Omental fat pad (tissue), 4 donors: Measurements from ENCODE around the gene OGFR. TPM values are rescaled to one million over a fixed set of nuclear protein-coding genes. Genes with fewer than 3 reads are reported as not detected.

Source experiments
- ATAC-seq: fragments of 150-250 bp; one replicate; pipeline ENCODE4 v1.9.1; 2016; ENCODE audit warnings: mild to moderate bottlenecking, moderate library complexity; ENCODE audit not compliant: low FRiP score
- DNase-seq: peaks from one replicate; pipeline ENCODE4 v3.0.0-alpha.2; 2019; ENCODE audit warnings: low spot score
- CTCF ChIP-seq, 3 donors: fragments of 450-650 bp; IDR thresholded peaks; one replicate each; pipeline ENCODE4 v1.5.1; 2016 to 2017; ENCODE audit warnings: antibody characterized with exemption in 3 of 3, mild to moderate bottlenecking in 3 of 3, moderate library complexity in 2 of 3
- total RNA-seq, 4 donors: library from RNA; depleted of rRNA; stranded (reverse); fragments of >200 nt; gene quantifications; one replicate each; pipeline ENCODE4 v1.1.0, GENCODE V29; 2016

Gene OGFR
- total RNA-seq, 4 donors from 2014 or later: 34.0 to 84.2 (median 52.8) TPM

- TF ChIP-seq CTCF (IDR thresholded peaks at IDR 0.05): no peak
- no peak for ATAC-seq
These were observed 14.6 kb upstream of the OGFR start for GRCh38 chr20:62790075-62790474.

GRCh38 chr20:62791301-62792181 is 13.1 kb upstream of the OGFR start:
- peak; percentile 54 for DNase-seq
- TF ChIP-seq CTCF (IDR thresholded peaks at IDR 0.05): peak in 2 of 3 donors; percentile 66 to 70
- peak; percentile 34 for ATAC-seq

More at GRCh38 chr20:62790075-62790474, 14.6 kb upstream of the OGFR start:
- no peak for DNase-seq

- DNase-seq (no peak), ATAC-seq (no peak)
- no peak for TF ChIP-seq CTCF (IDR thresholded peaks at IDR 0.05)
These were observed 12.3 kb upstream of the OGFR start for GRCh38 chr20:62792182-62792939.

- no peak for TF ChIP-seq CTCF (IDR thresholded peaks at IDR 0.05)
- ATAC-seq (no peak), DNase-seq (no peak)
These were observed 11.5 kb upstream of the OGFR start for GRCh38 chr20:62792940-62793756.

- ATAC-seq: no peak
- no peak for DNase-seq
- TF ChIP-seq CTCF (IDR thresholded peaks at IDR 0.05): no peak
These were observed 11.0 kb upstream of the OGFR start for GRCh38 chr20:62793757-62794006.

GRCh38 chr20:62794007-62794724 is 10.5 kb upstream of the OGFR start:
- peak; percentile 84 for ATAC-seq
- DNase-seq: peak; percentile 88
- no peak for TF ChIP-seq CTCF (IDR thresholded peaks at IDR 0.05)
